ENCODE measurements around the gene FBN1. TPM values are rescaled to one million over a fixed set of nuclear protein-coding genes. Genes with fewer than 3 reads are reported as not detected.

Gene FBN1
- total and polyA plus RNA-seq, 5 experiments from 2014 or later = 0.01 to 0.21 (median 0.08) TPM; not detected in 2

DNA sequence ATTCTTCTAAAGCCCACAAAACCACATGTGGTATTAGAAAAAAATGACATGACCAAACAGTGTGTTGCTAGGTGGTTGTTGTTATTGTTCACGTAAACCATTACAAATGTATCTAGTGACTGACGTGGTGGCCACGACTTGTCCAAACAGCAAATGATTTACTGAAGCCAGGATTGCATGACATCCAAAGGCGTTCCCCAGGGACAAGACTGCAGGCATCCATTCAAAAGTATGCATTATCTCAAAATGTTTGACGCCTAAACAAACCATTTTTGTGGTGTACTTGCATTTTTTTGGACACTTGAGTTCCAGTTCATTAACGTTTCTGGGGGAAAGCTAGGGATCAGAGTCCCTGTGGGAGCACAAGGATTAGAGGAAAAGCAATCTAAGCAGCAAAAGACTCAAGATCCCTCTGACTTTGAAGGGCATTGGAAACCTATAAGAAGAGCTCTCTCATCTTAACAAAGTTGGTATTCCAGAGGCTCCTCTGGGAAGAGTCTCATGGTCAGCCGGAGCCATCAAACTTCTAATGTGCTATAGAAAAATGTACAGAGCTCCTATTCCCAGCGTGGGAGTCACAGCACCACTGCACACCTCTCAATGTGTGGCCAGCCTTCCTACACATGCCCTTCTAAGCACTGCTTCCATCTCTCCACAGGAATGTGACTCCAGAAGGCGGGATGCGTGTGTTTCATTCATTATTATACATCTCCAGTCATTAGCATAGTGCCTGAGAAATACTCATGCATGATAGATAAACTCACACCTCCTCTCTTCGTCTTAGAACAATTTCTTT is 62.9 kb downstream of the FBN1 start:
- Mint-ChIP-seq H3K4me3 (no peak overlapping the region), H3K27ac (no peak overlapping the region), H3K36me3 (no peaks in the 10 kb centered on the region), H3K4me1 (no peaks in the 10 kb centered on the region), H3K27me3 (peaks cover 0 to 1% (median 0%) of the 10 kb centered on the region in 5 donors), H3K9me3 (no peaks in the 10 kb centered on the region)
- ATAC-seq = no peak
- DNase-seq = no peak
- POLR2A ChIA-PET = no interaction called here

DNA sequence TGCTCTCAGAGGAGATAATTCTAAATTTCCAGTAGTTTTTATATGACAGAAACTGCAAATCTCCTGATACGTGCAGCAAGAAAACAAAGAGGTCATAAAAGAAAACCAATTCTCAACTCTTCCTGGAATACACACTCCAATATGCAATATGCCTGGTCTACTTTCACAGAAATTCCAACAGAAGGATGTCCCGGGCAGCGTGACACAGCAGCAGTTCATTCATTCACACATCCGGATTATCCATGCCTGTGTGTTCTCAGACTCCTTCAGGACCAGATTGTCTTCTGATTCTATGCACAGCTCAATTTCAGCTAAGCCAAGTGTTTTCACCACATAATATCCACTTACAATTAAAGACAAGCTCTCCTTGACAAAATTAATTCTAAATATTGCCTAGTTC is 64.3 kb downstream of the FBN1 start:
- no peaks in the 10 kb centered on the region for H3K27me3 Mint-ChIP-seq

DNA sequence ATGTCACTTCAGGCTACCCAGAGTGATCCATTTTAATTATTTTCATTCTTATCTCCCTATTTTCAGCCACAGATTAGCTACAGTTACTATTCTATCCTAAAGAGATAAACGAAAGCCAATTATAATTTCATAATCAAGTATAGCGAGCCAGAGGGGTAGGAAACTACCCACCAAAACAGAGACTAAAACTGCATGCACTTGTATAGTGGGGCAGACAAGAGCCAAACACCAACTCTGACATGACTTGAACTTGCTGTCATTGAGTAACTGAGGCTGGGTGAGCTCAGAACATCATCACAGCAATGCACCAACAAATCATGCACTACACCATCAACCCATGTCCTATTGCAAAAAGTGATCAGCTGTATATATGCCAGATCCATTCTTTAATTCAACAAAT is 64.8 kb downstream of the FBN1 start:
- POLR2A ChIA-PET = no interaction called here
- Mint-ChIP-seq H3K4me3 (no peak overlapping the region), H3K27ac (no peak overlapping the region), H3K36me3 (no peaks in the 10 kb centered on the region), H3K9me3 (peaks cover 0 to 9% (median 0%) of the 10 kb centered on the region in 9 donors), H3K4me1 (no peaks in the 10 kb centered on the region), H3K27me3 (no peaks in the 10 kb centered on the region)
- no peak for ATAC-seq
- DNase-seq = no peak

More for the DNA sequence above, 64.3 kb downstream of the FBN1 start:
- ATAC-seq = no peak
- Mint-ChIP-seq H3K4me1 (no peaks in the 10 kb centered on the region), H3K9me3 (peaks cover 0 to 4% (median 0%) of the 10 kb centered on the region in 9 donors), H3K4me3 (no peak overlapping the region), H3K36me3 (no peaks in the 10 kb centered on the region), H3K27ac (no peak overlapping the region)
- no peak for DNase-seq
- POLR2A ChIA-PET = no interaction called here

DNA sequence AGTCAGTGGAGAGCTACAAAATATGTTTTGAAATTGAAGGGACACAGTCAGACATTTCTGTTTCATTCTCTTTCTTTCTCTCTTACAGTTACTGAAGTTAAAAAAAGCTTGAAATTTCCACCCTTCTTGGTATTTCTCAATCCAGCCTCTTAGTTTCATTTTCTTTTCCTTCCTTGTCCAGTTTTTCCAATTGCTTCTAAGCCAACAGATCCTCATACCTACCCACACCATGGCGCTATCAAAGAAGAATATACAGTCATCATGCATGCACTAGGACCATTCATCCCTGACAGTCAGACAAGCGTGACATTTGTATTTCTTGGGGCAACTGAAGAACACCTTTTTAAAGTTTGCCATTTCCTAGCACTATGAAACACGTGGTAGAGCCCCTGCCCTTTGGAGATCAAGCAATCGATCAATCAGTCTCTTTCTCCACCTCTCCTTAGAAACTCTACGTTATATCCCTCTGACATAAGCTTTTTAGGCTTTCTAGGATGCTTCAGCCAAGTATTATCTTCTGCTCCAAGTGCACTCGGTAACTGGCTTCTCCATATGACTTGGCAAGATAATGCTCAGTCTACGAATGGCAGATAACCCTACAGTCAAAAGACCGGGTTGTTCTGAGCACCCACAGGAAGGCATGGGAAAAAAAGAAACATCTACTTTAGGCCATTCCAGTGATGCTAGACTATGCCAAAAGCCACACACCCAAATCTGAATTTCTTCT is 65.4 kb downstream of the FBN1 start:
- no peaks in the 10 kb centered on the region for H3K36me3 Mint-ChIP-seq
- peaks cover 0 to 14% (median 0%) of the 10 kb centered on the region in 9 donors for H3K9me3 Mint-ChIP-seq
- DNase-seq (no peak), ATAC-seq (no peak)
- no peak overlapping the region for H3K4me3 Mint-ChIP-seq
- POLR2A ChIA-PET = no interaction called here
- H3K27me3 Mint-ChIP-seq = no peaks in the 10 kb centered on the region
- no peak overlapping the region for H3K27ac Mint-ChIP-seq
- no peaks in the 10 kb centered on the region for H3K4me1 Mint-ChIP-seq

DNA sequence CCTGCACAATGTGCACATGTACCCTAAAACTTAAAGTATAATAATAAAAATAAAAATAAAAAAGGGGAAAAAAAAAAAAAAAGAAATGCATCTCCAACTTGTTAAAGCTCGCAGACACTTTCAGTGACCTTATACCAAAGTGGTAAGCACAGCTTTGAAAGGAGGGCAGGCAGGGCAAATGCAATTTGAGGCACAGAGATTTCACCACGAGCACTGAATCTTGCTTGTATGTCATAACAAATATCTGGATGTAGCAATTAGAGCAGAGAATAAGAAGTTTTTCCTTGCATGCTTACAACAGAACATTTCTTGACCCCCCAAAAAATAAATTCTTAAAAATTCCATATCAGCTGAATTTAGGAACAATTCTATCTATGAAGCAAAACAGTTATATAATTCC is 66.5 kb downstream of the FBN1 start:
- no peak for DNase-seq
- no peaks in the 10 kb centered on the region for H3K4me1 Mint-ChIP-seq
- POLR2A ChIA-PET = no interaction called here
- no peak overlapping the region for H3K27ac Mint-ChIP-seq
- no peak for ATAC-seq
- H3K36me3 Mint-ChIP-seq = no peaks in the 10 kb centered on the region
- no peaks in the 10 kb centered on the region for H3K27me3 Mint-ChIP-seq
- H3K9me3 Mint-ChIP-seq = peaks cover 0 to 14% (median 0%) of the 10 kb centered on the region in 9 donors
- H3K4me3 Mint-ChIP-seq = no peak overlapping the region

DNA sequence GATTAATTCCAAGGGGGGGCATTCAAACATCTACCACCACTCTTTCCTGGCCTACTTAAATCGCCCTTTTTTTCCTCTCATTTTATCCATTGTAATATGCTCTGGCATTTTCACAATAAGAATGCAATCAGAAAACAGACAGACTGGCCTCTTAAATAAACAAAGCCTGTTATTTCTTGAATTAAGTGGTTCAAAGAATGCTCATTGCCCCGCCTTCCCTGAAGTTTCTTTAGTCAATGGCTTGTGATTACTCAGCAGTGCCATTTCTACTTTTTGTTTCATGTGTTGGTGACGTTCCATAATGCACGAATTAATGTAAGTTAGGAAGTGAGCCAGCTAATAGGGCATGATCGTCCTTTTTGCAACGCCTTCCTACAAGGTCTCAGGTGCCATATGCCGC is 68.0 kb downstream of the FBN1 start:
- no peaks in the 10 kb centered on the region for H3K27me3 Mint-ChIP-seq
- peaks cover 0 to 14% (median 0%) of the 10 kb centered on the region in 9 donors for H3K9me3 Mint-ChIP-seq
- no peak overlapping the region for H3K4me3 Mint-ChIP-seq
- H3K4me1 Mint-ChIP-seq = no peaks in the 10 kb centered on the region
- POLR2A ChIA-PET = no interaction called here
- H3K36me3 Mint-ChIP-seq = no peaks in the 10 kb centered on the region
- H3K27ac Mint-ChIP-seq = no peak overlapping the region
- ATAC-seq (no peak), DNase-seq (no peak)

DNA sequence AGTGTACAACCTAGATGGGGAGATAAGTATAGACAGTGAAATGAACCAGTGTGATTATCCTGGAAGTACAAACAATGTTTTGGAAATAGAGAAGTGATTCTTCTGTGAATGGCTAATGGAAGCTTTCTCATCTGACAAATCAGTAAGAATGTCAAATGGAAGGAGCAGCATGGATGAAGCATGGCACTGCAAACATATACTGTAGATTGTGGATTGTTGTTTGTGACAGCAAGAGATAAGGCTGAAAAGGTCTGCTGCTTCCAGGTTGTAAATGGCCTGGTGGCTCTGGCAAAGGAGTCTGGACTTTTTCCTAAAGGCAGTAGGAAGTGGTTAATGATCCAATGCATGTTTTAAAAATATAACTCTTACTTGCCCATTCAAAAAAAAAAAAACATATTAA is 71.3 kb downstream of the FBN1 start:
- Mint-ChIP-seq H3K4me3 (no peak overlapping the region), H3K9me3 (peaks cover 0 to 14% (median 0%) of the 10 kb centered on the region in 9 donors), H3K27ac (no peak overlapping the region), H3K27me3 (no peaks in the 10 kb centered on the region), H3K36me3 (no peaks in the 10 kb centered on the region), H3K4me1 (no peaks in the 10 kb centered on the region)
- POLR2A ChIA-PET = no interaction called here
- ATAC-seq = no peak
- no peak for DNase-seq

DNA sequence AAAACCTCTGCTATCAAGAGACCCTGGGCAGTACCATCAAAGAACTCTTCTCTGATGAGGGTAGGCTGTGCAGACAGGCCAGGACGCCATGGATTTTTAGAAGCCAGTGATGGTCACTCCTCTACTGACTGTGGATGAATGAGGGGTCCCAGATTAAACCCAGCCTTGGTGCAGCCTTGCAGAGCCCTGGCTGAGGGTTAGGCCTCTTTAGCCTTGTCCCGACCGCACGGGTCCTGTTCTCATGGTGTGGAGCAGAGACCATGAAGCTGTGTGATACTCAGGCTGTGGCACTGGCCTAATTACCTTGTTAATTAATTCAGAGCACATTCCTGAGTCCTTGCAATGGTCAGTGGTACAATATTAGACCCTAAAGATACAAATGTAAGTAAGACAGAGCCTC is 71.7 kb downstream of the FBN1 start:
- ATAC-seq (no peak), DNase-seq (no peak)
- H3K4me3 Mint-ChIP-seq = no peak overlapping the region
- H3K27ac Mint-ChIP-seq = no peak overlapping the region
- no peaks in the 10 kb centered on the region for H3K27me3 Mint-ChIP-seq
- no peaks in the 10 kb centered on the region for H3K4me1 Mint-ChIP-seq
- H3K36me3 Mint-ChIP-seq = no peaks in the 10 kb centered on the region
- POLR2A ChIA-PET = no interaction called here
- peaks cover 0 to 14% (median 0%) of the 10 kb centered on the region in 9 donors for H3K9me3 Mint-ChIP-seq

DNA sequence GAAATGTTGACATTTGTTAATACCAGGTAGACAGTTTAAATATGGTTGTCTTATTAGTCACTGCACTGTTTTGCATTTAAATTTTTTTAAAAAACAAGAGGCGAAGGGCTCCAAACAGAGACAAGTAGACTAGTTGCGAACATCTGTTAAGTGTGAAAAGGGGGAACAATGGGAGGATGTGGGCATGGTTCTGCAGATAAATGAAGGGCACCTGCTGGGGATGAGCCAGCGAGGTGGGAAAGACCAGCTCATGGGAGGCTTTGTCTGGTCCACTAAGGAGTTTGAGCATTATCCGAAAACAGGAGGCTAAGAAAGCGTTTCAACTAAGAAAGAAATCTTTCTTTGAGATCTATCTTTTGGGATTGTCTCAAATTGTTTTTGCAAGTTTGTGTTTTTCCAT is 72.7 kb downstream of the FBN1 start:
- POLR2A ChIA-PET = no interaction called here
- DNase-seq = no peak
- H3K27ac Mint-ChIP-seq = no peak overlapping the region
- no peaks in the 10 kb centered on the region for H3K4me1 Mint-ChIP-seq
- H3K27me3 Mint-ChIP-seq = no peaks in the 10 kb centered on the region
- no peak for ATAC-seq
- H3K9me3 Mint-ChIP-seq = peaks cover 0 to 14% (median 3%) of the 10 kb centered on the region in 9 donors
- H3K36me3 Mint-ChIP-seq = no peaks in the 10 kb centered on the region
- H3K4me3 Mint-ChIP-seq = no peak overlapping the region

DNA sequence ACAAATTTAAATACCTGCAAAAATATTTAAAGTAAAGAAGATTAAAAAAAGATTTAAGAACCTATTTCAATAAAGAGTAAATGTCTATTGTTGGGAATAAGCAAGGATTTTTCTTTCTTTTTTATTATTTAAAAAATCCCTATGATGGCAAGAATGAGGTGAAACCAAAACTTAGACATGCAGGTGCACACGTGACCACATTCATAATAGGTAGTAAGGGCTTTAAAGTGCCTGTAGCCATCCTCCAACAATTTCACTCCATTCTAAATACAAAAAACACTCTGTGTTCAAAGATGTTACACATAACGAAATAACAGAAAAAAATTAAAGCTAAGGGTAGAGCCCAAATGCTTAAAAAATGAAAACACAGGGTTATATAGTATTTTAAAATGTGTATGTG is 74.0 kb downstream of the FBN1 start:
- ATAC-seq (no peak), DNase-seq (no peak)
- Mint-ChIP-seq H3K27ac (no peak overlapping the region), H3K27me3 (peaks cover 0 to 3% (median 0%) of the 10 kb centered on the region in 5 donors), H3K4me3 (no peak overlapping the region), H3K9me3 (peaks cover 0 to 15% (median 3%) of the 10 kb centered on the region in 9 donors), H3K36me3 (no peaks in the 10 kb centered on the region), H3K4me1 (no peaks in the 10 kb centered on the region)
- POLR2A ChIA-PET = no interaction called here

DNA sequence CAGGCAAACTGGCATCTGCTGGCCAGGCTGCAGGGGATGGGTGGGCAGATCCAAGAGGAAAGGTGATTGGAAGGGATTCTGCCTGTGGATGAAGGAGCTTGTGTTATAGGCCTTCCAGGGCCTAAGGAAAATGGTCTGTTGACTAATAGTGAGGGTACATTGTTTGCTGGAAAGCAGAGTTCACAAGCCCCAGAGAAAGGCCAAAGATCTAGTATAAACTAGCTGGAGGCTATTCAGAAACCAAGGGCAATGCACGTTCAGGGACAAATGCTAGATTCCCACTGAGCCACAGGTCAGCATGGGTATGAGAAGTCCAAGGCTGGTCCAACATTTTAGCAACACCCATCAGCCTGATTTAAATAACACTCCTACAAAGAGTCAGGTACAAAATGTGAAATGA is 74.7 kb downstream of the FBN1 start:
- Mint-ChIP-seq H3K4me1 (no peaks in the 10 kb centered on the region), H3K27me3 (peaks cover 0 to 3% (median 2%) of the 10 kb centered on the region in 5 donors), H3K9me3 (peaks cover 0 to 15% (median 0%) of the 10 kb centered on the region in 9 donors), H3K27ac (no peak overlapping the region), H3K36me3 (no peaks in the 10 kb centered on the region), H3K4me3 (no peak overlapping the region)
- ATAC-seq (no peak), DNase-seq (no peak)
- POLR2A ChIA-PET = no interaction called here

DNA sequence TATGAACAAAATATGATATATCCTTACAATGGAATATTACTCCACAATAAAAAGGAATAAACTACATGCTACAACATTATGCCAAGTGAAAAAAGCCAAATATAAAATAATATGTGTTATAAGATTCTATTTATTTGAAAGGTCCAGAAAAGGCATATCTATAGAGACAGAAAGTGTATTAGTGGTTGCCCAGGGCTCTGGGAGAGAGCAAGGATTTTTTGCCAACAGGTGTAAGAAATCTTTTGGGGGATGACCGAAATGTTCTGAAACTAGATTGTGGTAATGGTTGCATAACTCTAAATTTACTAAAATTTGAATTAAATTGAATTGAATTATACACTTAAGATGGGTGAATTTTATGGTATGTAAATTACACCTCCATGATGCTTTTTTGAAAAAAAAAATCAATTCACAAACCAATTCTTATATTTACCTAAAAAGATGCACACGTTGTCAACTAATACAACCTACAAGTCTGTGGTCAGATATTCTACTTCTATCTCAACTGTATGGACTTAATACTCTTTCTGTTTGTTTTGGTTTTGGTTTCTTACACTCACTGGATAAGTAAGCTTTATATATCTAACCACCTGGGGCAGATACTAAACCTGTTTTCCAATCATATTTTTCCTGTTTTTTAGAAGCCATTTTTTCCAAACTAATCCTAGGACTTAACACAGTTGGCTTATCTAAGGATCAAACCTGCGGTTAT is 75.8 kb downstream of the FBN1 start:
- no peak overlapping the region for H3K27ac Mint-ChIP-seq
- POLR2A ChIA-PET = no interaction called here

DNA sequence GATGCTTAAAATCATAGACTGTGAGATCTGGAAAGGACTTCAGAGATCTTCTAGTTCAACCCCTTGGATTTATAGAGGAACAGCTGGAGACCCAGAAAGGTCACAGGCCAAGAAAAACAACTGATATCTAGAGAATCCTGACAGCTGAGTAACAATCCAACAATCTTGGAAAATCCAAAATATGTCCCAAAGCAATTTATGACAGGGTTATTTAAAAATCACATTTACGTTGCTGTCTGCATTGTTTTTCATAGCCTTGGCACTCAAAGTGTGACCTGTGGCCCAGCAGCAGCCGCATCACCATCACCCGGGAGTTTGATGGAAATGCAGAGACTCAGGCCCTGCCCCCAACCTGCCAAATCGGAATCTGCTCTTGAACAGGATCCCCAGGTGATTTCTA is 78.8 kb downstream of the FBN1 start:
- DNase-seq (no peak), ATAC-seq (no peak)
- no peak overlapping the region for H3K4me3 Mint-ChIP-seq
- peaks cover 0 to 15% (median 0%) of the 10 kb centered on the region in 9 donors for H3K9me3 Mint-ChIP-seq
- POLR2A ChIA-PET = no interaction called here
- H3K36me3 Mint-ChIP-seq = no peaks in the 10 kb centered on the region
- peaks cover 0 to 6% (median 2%) of the 10 kb centered on the region in 5 donors for H3K27me3 Mint-ChIP-seq
- H3K4me1 Mint-ChIP-seq = no peaks in the 10 kb centered on the region
- no peak overlapping the region for H3K27ac Mint-ChIP-seq

More for the DNA sequence above, 75.8 kb downstream of the FBN1 start:
- Mint-ChIP-seq H3K27me3 (peaks cover 0 to 3% (median 2%) of the 10 kb centered on the region in 5 donors), H3K36me3 (no peaks in the 10 kb centered on the region), H3K9me3 (peaks cover 0 to 15% (median 0%) of the 10 kb centered on the region in 9 donors), H3K4me1 (no peaks in the 10 kb centered on the region), H3K4me3 (no peak overlapping the region)
- ATAC-seq (no peak), DNase-seq (no peak)

Data from naive thymus-derived CD8-positive, alpha-beta T cell (primary cell).